HEK293T (cell line): ENCODE data around the gene CORT.

ENCODE experiments used
- ARNT ChIP-seq: fragments of 450-650 bp; IDR thresholded peaks from 2 replicates; pipeline ENCODE4 v1.6.1; 2017; ENCODE audit warnings: mild to moderate bottlenecking
- BHLHE40 ChIP-seq: fragments of 450-650 bp; IDR thresholded peaks from 2 replicates; pipeline ENCODE4 v1.6.1; 2016; ENCODE audit warnings: mild to moderate bottlenecking, moderate library complexity, borderline replicate concordance
- FOXA1 ChIP-seq: fragments of 450-650 bp; IDR thresholded peaks from 2 replicates; pipeline ENCODE4 v1.6.1; 2016; ENCODE audit warnings: mild to moderate bottlenecking
- NFRKB ChIP-seq: fragments of 450-650 bp; IDR thresholded peaks from 2 replicates; pipeline ENCODE4 v1.6.1; 2016; ENCODE audit warnings: mild to moderate bottlenecking, moderate library complexity
- PKNOX1 ChIP-seq: fragments of 450-650 bp; IDR thresholded peaks from 2 replicates; pipeline ENCODE4 v1.6.1; 2016
- SUZ12 ChIP-seq: fragments of 450-650 bp; IDR thresholded peaks from 2 replicates; pipeline ENCODE4 v1.6.1; 2016; ENCODE audit warnings: mild to moderate bottlenecking
- TARDBP ChIP-seq: fragments of 450-650 bp; IDR thresholded peaks from 2 replicates; pipeline ENCODE4 v1.6.1; 2016

- TF ChIP-seq PKNOX1: no peak
- no peak for TF ChIP-seq SUZ12
- no peak for TF ChIP-seq NFRKB
- no peak for TF ChIP-seq FOXA1
- TF ChIP-seq BHLHE40: no peak
- TF ChIP-seq TARDBP: no peak
- no peak for TF ChIP-seq ARNT
These were observed 21.8 kb downstream of the CORT start for GRCh38 chr1:10471411-10472219.
